Measurements from ENCODE around the gene LAMC1. TPM values are rescaled to one million over a fixed set of nuclear protein-coding genes. Genes with fewer than 3 reads are reported as not detected.

The LAMC1 gene
- total RNA-seq, 1 donor from 2014 or later, result 164 TPM

GRCh38 chr1:183126000-183126366, 102.8 kb downstream of the LAMC1 start:
- H3K27me3 Mint-ChIP-seq, result no peaks in the 10 kb centered on the region

GRCh38 chr1:183126528-183126927, 103.3 kb downstream of the LAMC1 start:
- Mint-ChIP-seq H3K27me3 (no peaks in the 10 kb centered on the region), H3K4me3 (no peak overlapping the region), H3K4me1 (ENCODE audit: unreplicated experiment) (no peaks in the 10 kb centered on the region), H3K27ac (no peak overlapping the region), H3K36me3 (peaks cover 52% of the 10 kb centered on the region), H3K9me3 (no peaks in the 10 kb centered on the region)
- no peak for TF ChIP-seq CTCF (conservative IDR thresholded peaks at IDR 0.05)
- DNase-seq (ENCODE audit: extremely low spot score, unreplicated experiment), result no peak

More at GRCh38 chr1:183126000-183126366, 102.8 kb downstream of the LAMC1 start:
- DNase-seq (ENCODE audit: extremely low spot score, unreplicated experiment), result no peak
- H3K9me3 Mint-ChIP-seq, result no peaks in the 10 kb centered on the region
- no peak for TF ChIP-seq CTCF (conservative IDR thresholded peaks at IDR 0.05)
- no peaks in the 10 kb centered on the region for H3K4me1 Mint-ChIP-seq (ENCODE audit: unreplicated experiment)
- H3K36me3 Mint-ChIP-seq, result peaks cover 54% of the 10 kb centered on the region
- H3K4me3 Mint-ChIP-seq, result no peak overlapping the region
- H3K27ac Mint-ChIP-seq, result no peak overlapping the region

GRCh38 chr1:183129921-183130690, 106.9 kb downstream of the LAMC1 start:
- DNase-seq (ENCODE audit: extremely low spot score, unreplicated experiment), result no peak
- H3K36me3 Mint-ChIP-seq, result peaks cover 42% of the 10 kb centered on the region
- H3K9me3 Mint-ChIP-seq, result no peaks in the 10 kb centered on the region
- no peak overlapping the region for H3K4me3 Mint-ChIP-seq
- no peaks in the 10 kb centered on the region for H3K4me1 Mint-ChIP-seq (ENCODE audit: unreplicated experiment)
- H3K27ac Mint-ChIP-seq, result no peak overlapping the region
- no peaks in the 10 kb centered on the region for H3K27me3 Mint-ChIP-seq
- no peak for TF ChIP-seq CTCF (conservative IDR thresholded peaks at IDR 0.05)

GRCh38 chr1:183131166-183131565, 107.9 kb downstream of the LAMC1 start:
- Mint-ChIP-seq H3K4me3 (no peak overlapping the region), H3K36me3 (peaks cover 45% of the 10 kb centered on the region), H3K27ac (no peak overlapping the region), H3K4me1 (ENCODE audit: unreplicated experiment) (no peaks in the 10 kb centered on the region), H3K9me3 (no peaks in the 10 kb centered on the region), H3K27me3 (no peaks in the 10 kb centered on the region)
- DNase-seq (ENCODE audit: extremely low spot score, unreplicated experiment), result no peak
- TF ChIP-seq CTCF (conservative IDR thresholded peaks at IDR 0.05), result no peak

- TF ChIP-seq CTCF (conservative IDR thresholded peaks at IDR 0.05), result no peak
- H3K4me3 Mint-ChIP-seq, result no peak overlapping the region
- peaks cover 6% of the 10 kb centered on the region for H3K4me1 Mint-ChIP-seq (ENCODE audit: unreplicated experiment)
- peaks cover 57% of the 10 kb centered on the region for H3K36me3 Mint-ChIP-seq
- H3K27ac Mint-ChIP-seq, result no peak overlapping the region
- H3K9me3 Mint-ChIP-seq, result no peaks in the 10 kb centered on the region
- no peak for DNase-seq (ENCODE audit: extremely low spot score, unreplicated experiment)
- no peaks in the 10 kb centered on the region for H3K27me3 Mint-ChIP-seq
These were observed 112.1 kb downstream of the LAMC1 start for GRCh38 chr1:183135336-183135735.
